ENCODE results near the gene TBX10. TPM values are rescaled to one million over a fixed set of nuclear protein-coding genes. Genes with fewer than 3 reads are reported as not detected.

The TBX10 gene
- total RNA-seq, 3 donors from 2014 or later (not counting 1 experiment from before 2014, with no cell fraction given) = not detected

- Mint-ChIP-seq H3K27ac (peak within 1 kb of the TSS; percentile 78 to 91), H3K4me1 (peaks cover 10 to 16% of the 10 kb centered on the region in 2 donors), H3K4me3 (peak within 1 kb of the TSS; percentile 91), H3K27me3 (ENCODE audit: low read depth in 2 of 2) (no peaks in the 10 kb centered on the region), H3K36me3 (no peaks in the 10 kb centered on the region), H3K9me3 (no peaks in the 10 kb centered on the region)
- no peaks in the 10 kb centered on the region for H3K9me3 ChIP-seq (ENCODE audit: control insufficient read depth, insufficient read depth, low read length)
- ATAC-seq (peak; percentile 98 to 99 (median 99)), DNase-seq (peak; percentile 94 to 98)
- no peaks in the 10 kb centered on the region for H3K27me3 ChIP-seq (ENCODE audit: control insufficient read depth, insufficient read depth, low read length)
- WGBS (ENCODE audit: insufficient coverage) = under 1% methylated on average over 69 of the region's 69 CpGs
- H3K4me1 ChIP-seq (ENCODE audit: control insufficient read depth, insufficient read depth, low read length) = peaks cover 23% of the 10 kb centered on the region
- intact Hi-C loops (cut with micrococcal nuclease) = loop anchor here (5.0 kb wide), 1 partner anchor 34 kb away; no protein-coding TSS in a partner anchor
- TF ChIP-seq, protein P1, sequence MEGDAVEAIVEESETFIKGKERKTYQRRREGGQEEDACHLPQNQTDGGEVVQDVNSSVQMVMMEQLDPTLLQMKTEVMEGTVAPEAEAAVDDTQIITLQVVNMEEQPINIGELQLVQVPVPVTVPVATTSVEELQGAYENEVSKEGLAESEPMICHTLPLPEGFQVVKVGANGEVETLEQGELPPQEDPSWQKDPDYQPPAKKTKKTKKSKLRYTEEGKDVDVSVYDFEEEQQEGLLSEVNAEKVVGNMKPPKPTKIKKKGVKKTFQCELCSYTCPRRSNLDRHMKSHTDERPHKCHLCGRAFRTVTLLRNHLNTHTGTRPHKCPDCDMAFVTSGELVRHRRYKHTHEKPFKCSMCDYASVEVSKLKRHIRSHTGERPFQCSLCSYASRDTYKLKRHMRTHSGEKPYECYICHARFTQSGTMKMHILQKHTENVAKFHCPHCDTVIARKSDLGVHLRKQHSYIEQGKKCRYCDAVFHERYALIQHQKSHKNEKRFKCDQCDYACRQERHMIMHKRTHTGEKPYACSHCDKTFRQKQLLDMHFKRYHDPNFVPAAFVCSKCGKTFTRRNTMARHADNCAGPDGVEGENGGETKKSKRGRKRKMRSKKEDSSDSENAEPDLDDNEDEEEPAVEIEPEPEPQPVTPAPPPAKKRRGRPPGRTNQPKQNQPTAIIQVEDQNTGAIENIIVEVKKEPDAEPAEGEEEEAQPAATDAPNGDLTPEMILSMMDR (IDR thresholded peaks at IDR 0.05) = peak; percentile 74
- peak within 1 kb of the TSS; percentile 51 for H3K27ac ChIP-seq (ENCODE audit: low read length)
- peaks cover 32% of the 10 kb centered on the region for H3K36me3 ChIP-seq (ENCODE audit: control insufficient read depth, insufficient read depth, low read length)
- peak within 1 kb of the TSS; percentile 55 for H3K4me3 ChIP-seq (ENCODE audit: low read length)
These were observed 32.9 kb downstream of the TBX10 start, which contains the start of gene NDUFV1 for GRCh38 chr11:67606492-67607295. NDUFV1 (plus strand) TSS chr11:67606936; CDS start chr11:67607005, 69 bp downstream.

DNA sequence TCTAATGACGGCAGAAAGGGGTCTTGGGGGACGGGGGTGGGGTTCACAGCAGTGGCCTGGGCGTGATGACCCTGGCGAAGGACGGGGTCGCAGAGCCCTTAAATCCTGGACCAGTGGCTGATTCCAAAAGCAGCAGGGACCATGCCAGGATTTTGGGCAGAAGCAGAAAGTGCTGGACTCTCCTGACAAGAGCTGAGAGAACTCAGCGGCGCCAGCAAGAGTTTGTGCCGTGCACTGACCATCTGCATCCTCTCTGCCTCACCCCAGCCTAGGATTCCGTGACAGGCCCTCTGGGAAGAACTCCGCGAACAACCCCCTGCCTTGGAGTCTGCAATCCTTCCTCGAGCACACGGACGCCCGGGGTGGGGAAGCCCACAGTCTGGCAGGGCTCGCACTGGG, 33.5 kb downstream of the TBX10 start:
- Mint-ChIP-seq H3K4me1 (peaks cover 12 to 18% of the 10 kb centered on the region in 2 donors), H3K27ac (peak overlapping the region; percentile 78 to 91), H3K9me3 (no peaks in the 10 kb centered on the region), H3K36me3 (no peaks in the 10 kb centered on the region), H3K4me3 (peak overlapping the region; percentile 91), H3K27me3 (ENCODE audit: low read depth in 2 of 2) (no peaks in the 10 kb centered on the region)
- Histone ChIP-seq H3K27ac (ENCODE audit: low read length) (no peak overlapping the region), H3K27me3 (ENCODE audit: control insufficient read depth, insufficient read depth, low read length) (no peaks in the 10 kb centered on the region), H3K9me3 (ENCODE audit: control insufficient read depth, insufficient read depth, low read length) (no peaks in the 10 kb centered on the region), H3K36me3 (ENCODE audit: control insufficient read depth, insufficient read depth, low read length) (peaks cover 26% of the 10 kb centered on the region), H3K4me1 (ENCODE audit: control insufficient read depth, insufficient read depth, low read length) (peaks cover 29% of the 10 kb centered on the region), H3K4me3 (ENCODE audit: low read length) (peak overlapping the region; percentile 55)
- ATAC-seq (no peak), DNase-seq (no peak)
- TF ChIP-seq, protein P1 (IDR thresholded peaks at IDR 0.05) = no peak
- WGBS (ENCODE audit: insufficient coverage) = 64% methylated on average over 17 of the region's 17 CpGs
- intact Hi-C loops (cut with micrococcal nuclease) = loop anchor here (5.0 kb wide), 1 partner anchor 34 kb away; no protein-coding TSS in a partner anchor

GRCh38 chr11:67605231-67606011, 34.1 kb downstream of the TBX10 start:
- 83% methylated on average over 9 of the region's 11 CpGs for WGBS (ENCODE audit: insufficient coverage)
- no peaks in the 10 kb centered on the region for H3K9me3 Mint-ChIP-seq
- peaks cover 19 to 25% of the 10 kb centered on the region in 2 donors for H3K4me1 Mint-ChIP-seq
- peak overlapping the region; percentile 61 for H3K4me3 Mint-ChIP-seq
- no peaks in the 10 kb centered on the region for H3K27me3 ChIP-seq (ENCODE audit: control insufficient read depth, insufficient read depth, low read length)
- H3K4me1 ChIP-seq (ENCODE audit: control insufficient read depth, insufficient read depth, low read length) = peaks cover 36% of the 10 kb centered on the region
- peaks cover 19% of the 10 kb centered on the region for H3K36me3 ChIP-seq (ENCODE audit: control insufficient read depth, insufficient read depth, low read length)
- no peaks in the 10 kb centered on the region for H3K36me3 Mint-ChIP-seq
- no peak overlapping the region for H3K4me3 ChIP-seq (ENCODE audit: low read length)
- H3K27ac ChIP-seq (ENCODE audit: low read length) = no peak overlapping the region
- H3K27me3 Mint-ChIP-seq (ENCODE audit: low read depth in 2 of 2) = no peaks in the 10 kb centered on the region
- TF ChIP-seq, protein P1 (IDR thresholded peaks at IDR 0.05) = no peak
- no peak for DNase-seq
- H3K9me3 ChIP-seq (ENCODE audit: control insufficient read depth, insufficient read depth, low read length) = no peaks in the 10 kb centered on the region
- H3K27ac Mint-ChIP-seq = no peak overlapping the region
- intact Hi-C loops (cut with micrococcal nuclease) = loop anchor here (5.0 kb wide), 1 partner anchor 33 kb away; no protein-coding TSS in a partner anchor
- ATAC-seq = no peak

Measured in natural killer cell (primary cell).